HG03354 (cell line): ENCODE measurements around the gene HOTAIR.

Experiments
- ATAC-seq: cut with Tn5 transposase; IDR thresholded peaks from one replicate; pipeline ENCODE4 v1.9.1; 2021; ENCODE audit warnings: mild to moderate bottlenecking; ENCODE audit not compliant: unreplicated experiment, poor library complexity, severe bottlenecking

Gene HOTAIR

DNA sequence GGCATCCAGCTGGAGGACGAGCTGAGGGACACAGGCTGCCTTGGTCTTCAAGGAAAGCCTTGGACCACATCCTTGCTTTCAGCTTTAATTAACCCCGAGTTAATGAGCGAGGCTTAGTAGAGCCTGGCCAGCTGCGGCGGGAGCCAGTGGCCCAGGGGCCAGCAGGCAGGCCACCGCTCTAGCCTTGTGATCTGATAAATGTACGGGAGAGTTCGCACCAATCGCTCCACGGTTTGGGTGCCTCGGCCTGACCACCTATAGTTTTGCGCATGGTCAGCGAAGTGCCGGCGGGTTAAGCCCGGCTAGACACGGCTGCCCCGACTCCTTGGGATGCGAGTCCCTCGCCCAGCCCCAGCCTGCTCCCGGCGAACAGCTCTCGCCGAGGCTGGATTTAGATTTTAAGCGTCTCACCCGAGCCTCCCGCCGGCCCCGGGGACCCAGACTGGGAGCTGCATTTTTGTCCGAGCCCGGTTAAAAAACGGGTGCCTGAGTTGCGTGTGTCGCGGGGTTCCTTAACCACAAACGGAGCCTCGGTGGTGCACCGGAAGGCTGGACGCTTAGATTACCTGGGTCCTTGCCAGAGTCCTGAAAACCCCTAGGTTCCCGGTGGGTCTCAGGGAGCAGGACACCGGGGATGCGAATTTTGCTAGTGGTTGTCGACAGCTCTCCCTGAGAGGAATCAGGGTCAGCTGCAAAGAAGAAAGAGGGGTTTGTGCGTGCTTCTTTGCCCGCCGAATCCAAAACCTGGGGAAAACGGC lies 23.0 kb downstream of the HOTAIR start:
- no peak for ATAC-seq

DNA sequence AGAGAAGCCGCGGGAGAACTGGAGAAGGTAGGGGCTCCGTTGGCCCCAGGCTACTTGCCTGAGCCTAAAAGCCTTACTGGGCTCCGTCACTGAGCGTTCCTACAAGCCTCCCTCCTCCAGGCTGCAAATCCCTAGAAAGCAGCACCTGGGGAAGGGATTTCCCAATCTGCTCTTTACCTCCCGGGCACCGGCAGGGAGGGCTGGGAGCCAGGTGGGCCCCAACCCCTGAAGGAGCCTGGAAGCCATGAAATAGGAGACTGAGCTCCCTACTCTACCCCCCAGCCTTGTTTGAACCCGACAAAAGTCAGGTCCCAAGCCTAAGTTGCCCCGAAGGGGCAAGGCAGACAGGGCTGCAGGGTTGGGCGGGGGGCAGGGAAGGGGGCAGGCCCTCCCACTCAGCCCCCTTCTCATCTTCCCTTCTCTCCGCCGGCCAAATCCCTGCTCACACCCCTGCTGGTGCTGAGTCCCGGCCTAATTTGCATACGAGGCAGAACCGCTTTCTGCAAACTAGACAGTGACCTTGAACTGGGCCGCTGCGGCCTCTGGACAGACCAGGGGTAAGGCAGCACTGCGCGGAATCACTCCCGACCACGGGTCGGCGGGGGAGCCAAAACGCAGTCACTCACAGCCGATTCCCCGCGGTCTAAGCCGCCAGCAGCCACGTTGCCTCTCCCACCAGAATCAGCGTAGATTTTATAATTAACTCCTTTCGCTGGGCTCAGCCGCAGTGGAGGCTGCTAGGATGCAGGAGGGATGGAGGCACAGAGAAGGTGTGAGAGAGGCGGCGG lies 23.8 kb downstream of the HOTAIR start:
- no peak for ATAC-seq

DNA sequence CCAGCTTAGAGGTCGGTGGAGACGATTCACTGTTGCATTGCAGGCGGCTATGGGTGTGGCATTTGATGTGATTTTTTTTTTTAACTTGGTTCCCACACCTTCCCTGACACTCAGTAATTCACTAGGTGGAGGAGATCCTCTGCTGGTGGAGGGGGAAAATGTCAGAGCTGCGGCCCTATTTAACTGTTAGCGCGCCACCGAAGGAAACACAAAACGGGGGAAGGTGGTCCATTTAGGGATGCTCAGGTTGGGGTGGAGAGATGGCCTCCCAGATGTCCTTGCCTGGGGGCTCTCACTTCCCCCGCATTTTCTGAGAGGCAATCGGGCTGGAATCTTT lies 24.3 kb downstream of the HOTAIR start:
- no peak for ATAC-seq

DNA sequence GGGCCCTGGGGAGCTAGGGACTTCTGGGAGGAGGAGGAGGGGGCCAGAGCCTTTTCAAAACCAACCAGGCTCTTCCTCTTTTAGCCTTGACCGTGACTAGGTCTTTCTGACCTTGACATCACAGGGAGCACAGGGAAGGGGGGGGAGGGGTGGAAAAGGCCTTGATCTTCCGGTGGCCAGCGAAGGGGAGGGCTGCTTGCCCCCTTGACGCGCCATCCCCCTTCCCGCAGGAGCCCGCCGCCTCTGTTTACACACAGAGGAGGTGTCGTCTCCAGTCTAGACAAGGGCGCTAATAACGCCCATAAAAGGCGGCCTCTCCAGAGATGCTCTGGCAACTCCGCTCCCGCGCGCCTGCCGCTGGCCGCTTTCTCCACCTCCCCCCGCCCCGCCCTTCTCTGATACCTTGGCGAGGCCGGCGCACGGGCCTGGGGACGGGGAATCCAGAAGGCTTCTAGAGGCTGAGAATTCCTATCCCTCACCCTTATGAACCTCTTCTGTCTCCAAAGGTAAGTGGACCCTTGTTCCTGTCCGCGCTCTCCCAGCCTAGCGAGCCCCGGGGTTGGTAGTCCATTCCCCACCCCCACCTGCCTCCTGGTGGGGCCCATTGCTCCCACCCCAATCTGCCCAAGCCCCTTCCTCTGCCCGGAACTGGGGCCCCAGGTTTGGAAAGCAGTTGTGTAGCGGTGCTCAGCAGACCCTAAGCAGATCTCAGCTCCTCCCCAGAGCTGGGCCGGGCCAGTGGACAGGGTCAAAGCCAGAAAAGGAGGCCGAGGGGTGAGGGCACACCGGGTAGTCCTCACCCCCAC lies 24.9 kb downstream of the HOTAIR start:
- ATAC-seq, result no peak

DNA sequence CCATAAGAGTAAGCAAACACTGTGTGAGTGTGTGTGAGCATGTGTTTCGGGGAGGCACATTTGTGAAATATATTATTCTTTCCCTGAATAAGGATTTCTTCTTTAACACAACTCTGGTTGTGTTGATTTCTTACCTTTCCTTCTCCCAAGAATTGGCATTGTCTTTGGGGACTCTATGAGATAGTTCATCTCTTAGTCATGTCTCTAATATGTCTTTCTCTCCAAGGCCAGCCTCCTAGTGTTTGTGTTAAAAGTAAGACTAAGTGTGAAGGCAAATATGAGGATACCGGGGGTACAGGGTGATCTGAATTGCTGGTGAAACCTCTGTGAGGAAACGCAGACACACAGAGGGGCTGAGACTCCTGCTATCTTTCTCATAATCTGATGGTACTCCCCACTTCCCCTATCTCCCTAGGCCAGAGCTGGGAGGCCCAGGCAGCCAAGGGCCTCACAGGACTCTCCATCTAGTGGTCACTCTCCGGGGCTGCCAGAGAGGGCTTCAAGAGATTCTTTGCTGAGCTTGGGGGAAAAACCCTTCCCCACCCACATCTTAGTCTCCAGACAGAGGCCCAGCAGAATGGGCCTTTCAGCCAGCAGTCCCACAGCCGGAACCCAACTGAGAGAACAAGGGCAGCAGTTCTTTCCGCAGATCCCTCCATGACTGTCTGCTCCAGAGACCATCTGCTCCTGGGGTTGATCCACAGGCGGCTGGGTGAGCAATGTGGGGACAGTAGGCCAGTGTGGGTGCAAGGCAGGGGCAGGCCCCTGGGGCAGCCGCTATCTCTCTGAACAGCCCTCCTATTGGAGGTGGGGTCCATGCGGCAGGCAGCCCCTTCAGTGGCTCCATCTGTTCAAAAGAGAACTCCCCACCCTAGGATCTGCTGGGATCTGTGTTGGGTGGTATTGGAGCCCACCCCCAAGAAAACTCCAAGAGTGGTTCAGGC lies 25.8 kb downstream of the HOTAIR start:
- ATAC-seq, result no peak

DNA sequence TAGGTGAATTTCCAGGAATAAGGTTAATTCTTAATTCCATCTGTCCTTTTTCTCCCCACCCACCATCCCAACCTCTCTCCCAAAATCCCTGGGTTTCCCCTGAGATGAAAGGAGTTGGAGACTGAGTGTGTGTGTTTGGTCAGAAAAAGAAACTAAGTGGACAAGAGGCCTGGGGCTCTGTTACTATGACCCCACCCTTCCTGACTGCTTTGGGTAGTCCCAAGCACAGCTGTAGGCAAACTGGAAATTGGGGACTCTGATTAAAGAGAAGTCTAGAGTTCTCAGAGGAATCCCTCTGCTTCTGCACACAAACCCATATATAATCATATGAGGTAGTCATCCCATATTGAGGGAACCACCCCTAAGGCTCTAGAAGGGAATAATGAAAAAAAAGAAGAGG lies 27.0 kb downstream of the HOTAIR start:
- ATAC-seq, result no peak

DNA sequence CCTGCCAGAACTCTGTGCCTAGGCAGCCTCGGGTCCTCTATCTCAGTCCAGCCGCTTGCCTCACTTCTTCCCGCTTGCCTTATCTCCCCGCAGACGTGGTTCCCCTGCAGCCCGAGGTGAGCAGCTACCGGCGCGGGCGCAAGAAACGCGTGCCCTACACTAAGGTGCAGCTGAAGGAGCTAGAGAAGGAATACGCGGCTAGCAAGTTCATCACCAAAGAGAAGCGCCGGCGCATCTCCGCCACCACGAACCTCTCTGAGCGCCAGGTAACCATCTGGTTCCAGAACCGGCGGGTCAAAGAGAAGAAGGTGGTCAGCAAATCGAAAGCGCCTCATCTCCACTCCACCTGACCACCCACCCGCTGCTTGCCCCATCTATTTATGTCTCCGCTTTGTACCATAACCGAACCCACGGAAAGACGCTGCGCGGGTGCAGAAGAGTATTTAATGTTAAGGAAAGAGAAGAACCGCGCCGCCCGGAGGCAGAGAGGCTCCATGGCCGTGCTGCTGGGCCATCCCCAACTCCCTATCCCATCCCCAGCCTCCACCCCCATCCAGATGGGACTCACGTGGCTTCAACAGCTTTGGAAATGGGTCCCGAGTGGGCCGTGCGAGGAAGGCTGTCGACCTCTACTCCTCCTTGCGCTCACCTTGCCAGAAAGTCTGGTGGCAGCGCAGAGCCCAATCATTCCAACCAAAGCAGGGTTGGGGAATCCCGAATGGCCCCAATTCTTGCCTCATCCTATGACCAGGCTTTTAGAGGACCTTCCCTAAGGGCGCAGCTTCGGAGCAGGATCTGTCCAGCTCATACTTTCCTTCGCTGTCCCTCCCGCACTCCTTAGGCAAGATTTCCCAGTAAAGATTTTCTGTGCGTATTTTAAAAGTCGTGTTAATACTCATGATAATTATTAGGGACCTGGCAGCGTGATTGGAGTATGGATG lies 29.6 kb downstream of the HOTAIR start:
- no peak for ATAC-seq

DNA sequence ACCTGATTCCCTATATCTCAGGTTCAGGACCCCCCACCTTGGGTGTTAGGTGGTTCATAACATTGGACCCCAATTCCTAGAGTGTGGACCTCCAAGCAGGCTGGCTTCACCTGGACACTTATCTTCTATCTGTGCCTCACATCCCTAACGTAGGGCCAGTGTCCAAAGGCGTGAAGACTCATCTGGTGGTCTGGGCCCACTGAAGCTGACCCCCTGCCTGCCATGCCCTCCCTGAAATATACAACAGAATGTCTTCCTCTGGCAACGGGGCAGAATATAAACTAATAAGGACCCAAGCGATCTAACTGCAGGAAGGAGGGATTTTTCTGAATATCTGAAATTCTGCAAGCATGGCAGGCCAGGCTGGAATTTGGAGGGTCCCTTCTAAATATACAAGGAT lies 30.5 kb downstream of the HOTAIR start:
- no peak for ATAC-seq

DNA sequence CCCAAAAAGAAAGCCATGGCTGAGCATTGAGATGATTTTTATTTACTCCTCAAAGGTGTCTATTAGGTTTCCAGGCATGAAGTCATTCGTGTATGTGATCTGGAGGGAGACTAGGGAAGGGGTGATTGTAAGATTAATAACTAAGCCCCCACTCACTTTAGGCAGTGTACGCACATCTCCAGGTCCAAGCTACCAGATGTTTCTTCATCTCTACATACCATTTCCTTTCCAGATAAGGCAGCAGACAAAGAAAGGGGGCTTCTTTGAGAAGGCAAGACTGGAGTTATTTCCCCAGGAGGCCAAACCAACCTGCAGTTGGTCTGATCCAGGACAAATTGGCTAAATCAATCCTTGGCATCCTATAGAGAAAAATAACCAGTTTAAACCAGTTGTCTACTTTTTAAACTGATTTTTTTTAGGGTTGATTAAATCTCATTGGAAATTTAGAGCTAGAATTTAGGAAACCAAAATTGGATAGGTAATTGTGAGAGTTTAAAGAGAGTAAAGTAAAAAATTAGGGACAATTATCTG lies 32.2 kb downstream of the HOTAIR start:
- no peak for ATAC-seq

DNA sequence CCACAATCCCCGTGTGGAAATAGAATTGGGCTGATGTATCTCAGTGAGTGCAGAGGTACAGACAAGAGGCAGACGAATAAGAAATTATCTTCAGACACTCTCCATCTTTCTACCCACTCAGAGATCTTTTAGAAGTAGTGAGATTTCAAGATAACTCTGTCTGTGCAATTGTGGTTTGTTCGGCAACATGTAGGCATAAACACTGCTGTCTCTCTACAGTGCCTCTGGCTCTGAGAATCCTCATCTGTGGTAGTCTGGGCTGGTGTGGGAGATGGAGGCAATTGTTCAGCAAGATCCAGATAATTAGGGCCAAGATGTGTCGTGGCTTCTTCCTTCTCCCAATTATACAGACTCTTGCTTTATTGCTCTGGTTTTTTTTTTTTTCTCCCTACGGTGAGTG lies 33.0 kb downstream of the HOTAIR start:
- ATAC-seq, result no peak

DNA sequence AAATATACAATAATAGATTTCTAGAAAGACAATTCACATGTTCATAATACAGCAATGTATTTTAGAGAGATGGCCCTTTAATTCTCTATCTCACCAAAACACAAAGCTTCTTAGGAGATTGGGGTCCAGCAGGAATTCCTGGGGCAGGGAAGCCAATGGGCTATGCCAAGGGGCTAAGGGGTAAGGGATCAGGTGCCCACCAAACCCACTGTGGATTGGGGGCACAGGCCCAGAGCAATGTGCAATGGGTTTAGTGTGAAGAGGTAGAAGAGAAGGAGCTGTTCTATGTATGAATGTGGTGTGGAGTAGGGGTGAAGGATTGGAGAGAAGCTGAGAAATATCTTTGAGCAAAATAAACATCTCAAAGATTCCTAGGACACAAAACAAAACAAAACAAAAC lies 33.6 kb downstream of the HOTAIR start:
- no peak for ATAC-seq

DNA sequence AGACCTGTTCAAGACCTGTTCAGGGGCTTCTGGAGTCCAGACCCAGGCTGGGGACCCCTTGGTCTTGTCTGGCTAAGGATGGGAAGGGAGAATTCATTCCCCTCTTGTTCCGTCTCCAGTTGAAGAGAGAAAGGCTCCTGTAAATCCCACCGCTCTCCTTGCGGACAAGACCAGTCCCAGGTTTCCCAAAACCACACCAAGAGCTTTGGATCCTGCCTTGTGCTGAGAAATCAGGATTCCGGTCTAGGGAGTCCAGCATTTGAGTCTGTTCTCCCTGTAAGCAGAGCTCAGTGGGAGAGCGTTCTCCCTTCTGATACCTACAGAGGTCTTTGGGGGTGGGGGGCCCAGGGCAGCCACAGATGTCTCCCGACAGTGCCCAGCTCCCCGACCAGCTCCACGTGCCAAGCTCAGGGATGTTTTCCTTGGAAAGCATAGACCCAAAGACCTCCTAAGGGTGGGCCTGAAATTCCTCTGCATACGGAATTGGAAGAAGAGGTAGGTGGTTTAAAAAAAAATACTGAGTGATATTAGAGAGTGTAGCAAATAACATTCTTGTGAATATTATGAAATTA lies 34.2 kb downstream of the HOTAIR start:
- ATAC-seq, result no peak

DNA sequence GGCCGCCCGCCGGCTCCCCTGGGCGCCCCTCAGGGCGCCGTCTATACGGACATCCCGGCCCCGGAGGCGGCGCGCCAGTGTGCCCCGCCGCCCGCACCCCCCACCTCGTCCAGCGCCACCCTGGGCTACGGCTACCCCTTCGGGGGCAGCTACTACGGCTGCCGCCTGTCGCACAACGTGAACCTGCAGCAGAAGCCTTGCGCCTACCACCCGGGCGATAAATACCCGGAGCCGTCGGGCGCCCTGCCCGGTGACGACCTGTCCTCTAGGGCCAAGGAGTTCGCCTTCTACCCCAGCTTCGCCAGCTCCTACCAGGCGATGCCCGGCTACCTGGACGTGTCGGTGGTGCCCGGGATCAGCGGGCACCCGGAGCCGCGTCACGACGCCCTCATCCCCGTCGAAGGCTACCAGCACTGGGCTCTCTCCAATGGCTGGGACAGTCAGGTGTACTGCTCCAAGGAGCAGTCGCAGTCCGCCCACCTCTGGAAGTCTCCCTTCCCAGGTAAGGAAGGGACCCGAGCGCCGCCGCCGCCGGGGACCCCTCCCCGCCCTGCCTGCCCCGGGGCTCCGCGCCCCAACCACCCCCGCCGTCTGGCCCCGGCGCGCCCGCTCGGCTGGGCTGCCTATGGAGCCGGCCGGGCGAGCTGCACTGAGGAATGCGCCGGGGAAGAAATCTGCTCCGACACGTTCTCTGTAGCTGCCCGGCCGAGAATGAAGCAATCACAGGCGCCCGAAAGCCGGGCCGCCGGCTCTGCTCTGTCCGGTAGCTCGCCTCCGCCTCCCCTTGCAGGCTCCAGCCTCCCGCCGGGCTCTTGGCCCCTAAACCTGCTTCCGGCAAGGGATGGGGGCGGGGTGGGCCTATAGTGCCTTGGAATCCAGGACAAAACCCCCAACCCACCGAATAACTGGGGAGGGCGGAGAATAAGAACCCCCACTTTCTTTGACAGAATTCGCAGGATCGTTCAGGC lies 35.3 kb downstream of the HOTAIR start:
- ATAC-seq, result no peak

DNA sequence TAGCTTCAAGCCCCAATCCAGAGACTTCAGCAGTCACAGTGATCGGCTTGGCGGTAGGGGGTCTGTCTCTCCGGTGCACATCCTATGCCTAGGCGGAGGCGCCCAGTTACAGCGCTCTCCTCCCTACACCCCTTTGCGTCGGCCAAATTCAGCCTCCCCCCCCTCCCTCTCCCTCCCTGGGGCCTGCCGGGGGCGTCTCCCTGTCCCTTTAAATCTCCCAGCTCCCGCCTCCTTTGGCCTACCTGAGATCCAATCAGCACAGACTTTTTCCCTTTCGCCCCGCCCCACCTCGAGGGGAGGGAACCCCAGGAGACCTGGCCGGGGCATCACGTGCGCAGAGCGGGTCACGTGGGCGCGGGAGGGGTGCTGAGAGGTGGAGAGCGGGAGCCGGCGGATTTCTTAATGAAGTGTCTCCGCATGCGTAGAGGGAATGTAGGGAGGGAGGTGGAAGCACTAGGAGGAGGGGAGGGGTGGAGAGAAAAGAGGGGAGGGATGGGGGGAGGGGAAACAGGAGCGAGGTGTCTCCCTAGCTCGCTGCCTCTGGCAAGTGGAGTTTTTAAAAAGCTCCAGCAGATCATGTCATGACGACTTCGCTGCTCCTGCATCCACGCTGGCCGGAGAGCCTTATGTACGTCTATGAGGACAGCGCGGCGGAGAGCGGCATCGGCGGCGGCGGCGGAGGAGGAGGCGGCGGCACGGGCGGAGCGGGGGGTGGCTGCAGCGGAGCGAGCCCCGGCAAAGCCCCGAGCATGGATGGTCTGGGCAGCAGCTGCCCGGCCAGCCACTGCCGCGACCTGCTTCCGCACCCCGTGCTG lies 36.2 kb downstream of the HOTAIR start, which contains the start of gene HOXC13:
TSS of gene HOXC13 (plus strand) at position 506 of the 815 bp plus-strand sequence. CDS start at position 582, 76 bp downstream.
- ATAC-seq, result no peak

DNA sequence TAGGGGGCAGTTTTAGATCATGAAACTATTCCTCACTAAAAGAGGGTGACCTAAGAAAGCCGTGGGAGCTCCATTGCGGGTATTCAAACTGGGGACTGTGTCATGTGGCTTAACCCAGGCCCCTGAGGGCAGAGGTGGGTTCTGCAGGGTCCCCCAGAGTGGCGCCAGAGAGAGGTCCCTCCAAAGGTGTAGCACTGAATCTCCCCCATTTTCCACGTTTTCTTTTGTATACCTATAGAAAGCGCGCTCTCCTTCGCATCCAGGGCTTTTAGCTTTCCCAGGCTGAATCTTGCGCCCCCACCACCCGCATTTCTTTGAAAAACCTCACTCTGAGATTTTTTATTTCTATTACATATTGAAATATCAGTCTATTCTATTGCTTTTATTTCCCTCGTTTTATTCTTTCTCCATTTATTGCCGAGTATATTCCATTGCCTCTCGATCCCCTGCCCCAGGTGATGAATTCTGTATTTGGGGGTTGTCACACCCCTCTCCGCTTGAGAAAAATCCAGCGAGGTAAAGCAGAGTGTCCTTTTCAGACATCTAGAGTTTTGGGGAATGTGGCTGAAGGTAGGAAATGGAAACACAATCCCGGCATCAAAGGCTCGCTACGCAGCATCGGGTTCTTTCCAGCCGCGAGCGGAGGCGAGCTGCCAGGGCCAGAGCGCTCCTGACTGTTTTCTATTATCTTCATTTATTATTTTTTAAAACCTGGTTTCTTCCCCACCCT lies 37.0 kb downstream of the HOTAIR start:
- no peak for ATAC-seq
